IMR-90 (cell line): Measurements from ENCODE around the gene REPIN1. TPM values are rescaled to one million over a fixed set of nuclear protein-coding genes. Genes with fewer than 3 reads are reported as not detected.

ENCODE experiments used
- ATAC-seq: fragments of 200-7000 bp; cut with Tn5 transposase; 2 replicates; pipeline ENCODE4 v1.9.1; 2020; ENCODE audit warnings: low read depth, mild to moderate bottlenecking, moderate library complexity
- BruUV-seq: library from RNA; stranded (reverse); fragments of 400-500 nt; replicated peaks from 2 replicates; lab custom pipeline; 2021; lab: Mats Ljungman, UMichigan
- CTCF ChIA-PET: fragments of 300-600 bp; formaldehyde crosslinking; extraction: SDS; loops from one replicate; lab custom pipeline; 2021; ENCODE audit warnings: antibody characterized with exemption; lab: Yijun Ruan, JAX
- POLR2A ChIA-PET: fragments of 300-600 bp; sonication (Branson Sonifier 250); formaldehyde crosslinking; loops from one replicate; lab custom pipeline; 2022; ENCODE audit warnings: antibody characterized with exemption; ENCODE audit not compliant: unreplicated experiment; lab: Charles Lee
- DNase-seq: peaks from one replicate; pipeline ENCODE4 v3.0.0; 2013
- H2AFZ ChIP-seq: replicated peaks from 2 replicates; pipeline ENCODE3; 2013; ENCODE audit warnings: low read length, mild to moderate bottlenecking; ENCODE audit not compliant: poor library complexity
- H2AK5ac ChIP-seq: 2 replicates; pipeline ENCODE4 v1.6.1; 2013; ENCODE audit warnings: low read depth, low read length, inconsistent platforms
- H2AK9ac ChIP-seq: replicated peaks from 2 replicates; pipeline ENCODE3; 2013; ENCODE audit warnings: mild to moderate bottlenecking, low read depth, low read length, moderate library complexity; ENCODE audit not compliant: poor library complexity
- H2BK120ac ChIP-seq: 2 replicates; pipeline ENCODE4 v1.6.1; 2013; ENCODE audit warnings: low read depth, low read length, inconsistent platforms
- H2BK15ac ChIP-seq: 3 replicates; pipeline ENCODE4 v1.6.1; 2013; ENCODE audit warnings: low read depth, low read length, inconsistent platforms
- H2BK20ac ChIP-seq: 2 replicates; pipeline ENCODE4 v1.6.1; 2013; ENCODE audit warnings: low read depth, mild to moderate bottlenecking, inconsistent platforms, low read length, moderate library complexity
- H2BK5ac ChIP-seq: 2 replicates; pipeline ENCODE4 v1.6.1; 2013; ENCODE audit warnings: mild to moderate bottlenecking, low read depth, low read length, inconsistent platforms; ENCODE audit not compliant: poor library complexity, severe bottlenecking
- H3K14ac ChIP-seq: replicated peaks from 2 replicates; pipeline ENCODE4 v1.6.1; 2013; ENCODE audit warnings: low read depth, low read length, inconsistent platforms
- H3K18ac ChIP-seq: 2 replicates; pipeline ENCODE4 v1.6.1; 2013; ENCODE audit warnings: low read depth, low read length, control low read depth
- H3K23ac ChIP-seq: 2 replicates; pipeline ENCODE4 v1.6.1; 2013; ENCODE audit warnings: low read depth, low read length, inconsistent platforms
- H3K27ac ChIP-seq: 2 replicates; pipeline ENCODE4 v1.5.1; 2013; ENCODE audit warnings: mild to moderate bottlenecking, control low read depth, low read length; ENCODE audit not compliant: insufficient read depth
- H3K27me3 ChIP-seq: 2 replicates; pipeline ENCODE4 v1.6.1; 2013; ENCODE audit warnings: low read length; ENCODE audit not compliant: control insufficient read depth, insufficient read depth
- H3K36me3 ChIP-seq: 2 replicates; pipeline ENCODE4 v1.6.1; 2013; ENCODE audit warnings: low read length, mixed read lengths; ENCODE audit not compliant: control insufficient read depth, insufficient read depth
- H3K4ac ChIP-seq: 2 replicates; pipeline ENCODE4 v1.6.1; 2013; ENCODE audit warnings: low read depth, low read length, inconsistent platforms
- H3K4me1 ChIP-seq: 2 replicates; pipeline ENCODE4 v1.6.1; 2013; ENCODE audit warnings: low read length, mixed read lengths; ENCODE audit not compliant: control insufficient read depth, insufficient read depth
- H3K4me2 ChIP-seq: 2 replicates; pipeline ENCODE4 v1.6.1; 2013; ENCODE audit warnings: low read depth, mild to moderate bottlenecking, control low read depth, low read length, moderate library complexity
- H3K4me3 ChIP-seq: 2 replicates; pipeline ENCODE4 v1.5.1; 2013; ENCODE audit warnings: low read depth, mild to moderate bottlenecking, control low read depth, low read length, moderate library complexity; ENCODE audit not compliant: insufficient read depth
- H3K56ac ChIP-seq: 2 replicates; pipeline ENCODE4 v1.6.1; 2013; ENCODE audit warnings: low read length, inconsistent platforms; ENCODE audit not compliant: insufficient read depth; ENCODE audit errors: extremely low read depth
- H3K79me1 ChIP-seq, 2 experiments: 2 replicates each; pipeline ENCODE4 v1.6.1; 2013; ENCODE audit warnings: low read length in 2 of 2, inconsistent platforms in 1 of 2, low read depth in 1 of 2
- H3K9ac ChIP-seq: 2 replicates; pipeline ENCODE4 v1.6.1; 2013; ENCODE audit warnings: low read depth, low read length, control low read depth
- H3K9me1 ChIP-seq: 2 replicates; pipeline ENCODE4 v1.6.1; 2013; ENCODE audit warnings: low read length, inconsistent platforms; ENCODE audit not compliant: insufficient read depth
- H3K9me3 ChIP-seq: 2 replicates; pipeline ENCODE4 v1.6.1; 2013; ENCODE audit warnings: low read length; ENCODE audit not compliant: control insufficient read depth, insufficient read depth
- H4K20me1 ChIP-seq: 2 replicates; pipeline ENCODE4 v1.6.1; 2013; ENCODE audit warnings: low read length, inconsistent platforms; ENCODE audit not compliant: insufficient read depth
- H4K5ac ChIP-seq: 2 replicates; pipeline ENCODE4 v1.6.1; 2013; ENCODE audit warnings: mild to moderate bottlenecking, low read depth, low read length, control low read depth
- H4K8ac ChIP-seq, 2 experiments: 2 replicates each; pipeline ENCODE4 v1.6.1; 2013; ENCODE audit warnings: low read depth in 2 of 2, low read length in 2 of 2, control low read depth in 1 of 2, inconsistent platforms in 1 of 2
- H4K91ac ChIP-seq: 2 replicates; pipeline ENCODE4 v1.6.1; 2013; ENCODE audit warnings: low read depth, low read length, inconsistent platforms; ENCODE audit not compliant: insufficient read depth
- BHLHE40 ChIP-seq: fragments of 150-350 bp; IDR thresholded peaks from 2 replicates; pipeline ENCODE4 v1.6.1; 2016; ENCODE audit warnings: mild to moderate bottlenecking, low read depth, low read length
- CEBPB ChIP-seq: IDR thresholded peaks from 2 replicates; pipeline ENCODE4 v1.6.1; 2012; ENCODE audit warnings: low read depth, low read length, improper control_type of control experiment
- ELK1 ChIP-seq: fragments of 150-350 bp; IDR thresholded peaks from 2 replicates; pipeline ENCODE4 v1.6.1; 2016; ENCODE audit warnings: low read depth, mild to moderate bottlenecking, low read length, moderate library complexity, borderline replicate concordance
- FOS ChIP-seq: fragments of 150-350 bp; IDR thresholded peaks from 2 replicates; pipeline ENCODE4 v1.6.1; 2016; ENCODE audit warnings: low read depth, low read length
- MAZ ChIP-seq: IDR thresholded peaks from 2 replicates; pipeline ENCODE4 v1.6.1; 2012; ENCODE audit warnings: low read depth, mild to moderate bottlenecking, low read length, improper control_type of control experiment, moderate library complexity, borderline replicate concordance
- RAD21 ChIP-seq: IDR thresholded peaks from 2 replicates; pipeline ENCODE4 v1.6.1; 2012; ENCODE audit warnings: low read length, improper control_type of control experiment
- RFX5 ChIP-seq: IDR thresholded peaks from 2 replicates; pipeline ENCODE4 v1.8.0; 2012; ENCODE audit warnings: low read depth, mild to moderate bottlenecking, low read length, moderate library complexity
- WGBS, 2 experiments: methylation state at CpG; one replicate each; pipeline versions ENCODE4 v1.1.5 to v1.1.7; 2013; ENCODE audit warnings: missing lambda C conversion rate in 2 of 2; ENCODE audit not compliant: insufficient read length in 1 of 2; ENCODE audit errors: extremely low coverage in 2 of 2; 5-methylcytosine and 5-hydroxymethylcytosine counted together
- dilution Hi-C: fragments of 300-500 bp; cut with HindIII; formaldehyde crosslinking; loops from one replicate; pipeline ENCODE4 v1.14.3; 2018; ENCODE audit warnings: low sequenced_read_pairs; ENCODE audit not compliant: unreplicated experiment
- in situ Hi-C: fragments of 300-500 bp; cut with MboI; formaldehyde crosslinking; loops from 3 replicates; pipeline ENCODE4 v1.14.3; 2019; ENCODE audit warnings: low sequenced_read_pairs, inconsistent platforms, mixed read lengths
- intact Hi-C: fragments of 100-400 bp; cut with micrococcal nuclease; formaldehyde crosslinking; loops from 2 replicates; pipeline ENCODE4 v1.10.0; 2022
- polyA plus RNA-seq, 3 experiments: library from polyadenylated mRNA; depleted of rRNA; stranded (reverse); fragments of >200 nt; gene quantifications; 2 replicates each; pipeline ENCODE4 v1.2.3, GENCODE V29; 2012; ENCODE audit warnings: low replicate concordance in 1 of 3
- total RNA-seq: library from RNA; depleted of rRNA; stranded (reverse); fragments of >200 nt; gene quantifications from 2 replicates; pipeline ENCODE4 v1.2.3, GENCODE V29; 2012
- TF ChIP-seq, protein P1 (sequence below): conservative IDR thresholded peaks from 2 replicates; pipeline ENCODE4 v1.5.1; 2012; ENCODE audit warnings: mild to moderate bottlenecking, low read depth, low read length, improper control_type of control experiment

The REPIN1 gene
- total and polyA plus RNA-seq, 2 of the 4 experiments (the other 2 are of a cell fraction): 19.4 to 50.6 TPM

- H4K5ac ChIP-seq: no peak overlapping the region
- ATAC-seq (no peak), DNase-seq (no peak)
- no TSS peak for BruUV-seq
- H2BK15ac ChIP-seq: no peak overlapping the region
- no peaks in the 10 kb centered on the region; the same call in 1 of the 2 replicates for H3K36me3 ChIP-seq
- no peak overlapping the region for H3K4me3 ChIP-seq
- H3K18ac ChIP-seq: no peak overlapping the region
- ChIA-PET POLR2A (no interaction called here), CTCF (interaction anchor here (0.5 kb wide), 1 partner anchor 56 kb away, joined by 3 read pairs; no protein-coding TSS in a partner anchor)
- no peak overlapping the region for H4K91ac ChIP-seq
- dilution Hi-C loops (no loop called here), intact Hi-C loops (no loop called here), in situ Hi-C loops (loop anchor here (25.0 kb wide), 2 partner anchors 550 to 575 kb away; partner anchors contain the start of genes ATP6V0E2, KCNH2 and NOS3)
- no peak overlapping the region for H3K4ac ChIP-seq
- no peak overlapping the region for H3K56ac ChIP-seq
- no peak overlapping the region for H2AK9ac ChIP-seq
- no peak overlapping the region for H2AFZ ChIP-seq
- H2BK5ac ChIP-seq: no peak overlapping the region
- peaks cover 3% of the 10 kb centered on the region for H3K9me1 ChIP-seq
- H3K79me1 ChIP-seq: peaks cover 0 to 3% of the 10 kb centered on the region in 2 experiments; a peak in 2 of 4 replicates
- peaks cover 2% of the 10 kb centered on the region; the same call in 1 of the 2 replicates for H3K4me1 ChIP-seq
- no peak overlapping the region for H2BK120ac ChIP-seq
- TF ChIP-seq RFX5: no peak
- TF ChIP-seq MAZ: no peak
- no peak for TF ChIP-seq BHLHE40
- TF ChIP-seq FOS: no peak
- TF ChIP-seq, protein P1, sequence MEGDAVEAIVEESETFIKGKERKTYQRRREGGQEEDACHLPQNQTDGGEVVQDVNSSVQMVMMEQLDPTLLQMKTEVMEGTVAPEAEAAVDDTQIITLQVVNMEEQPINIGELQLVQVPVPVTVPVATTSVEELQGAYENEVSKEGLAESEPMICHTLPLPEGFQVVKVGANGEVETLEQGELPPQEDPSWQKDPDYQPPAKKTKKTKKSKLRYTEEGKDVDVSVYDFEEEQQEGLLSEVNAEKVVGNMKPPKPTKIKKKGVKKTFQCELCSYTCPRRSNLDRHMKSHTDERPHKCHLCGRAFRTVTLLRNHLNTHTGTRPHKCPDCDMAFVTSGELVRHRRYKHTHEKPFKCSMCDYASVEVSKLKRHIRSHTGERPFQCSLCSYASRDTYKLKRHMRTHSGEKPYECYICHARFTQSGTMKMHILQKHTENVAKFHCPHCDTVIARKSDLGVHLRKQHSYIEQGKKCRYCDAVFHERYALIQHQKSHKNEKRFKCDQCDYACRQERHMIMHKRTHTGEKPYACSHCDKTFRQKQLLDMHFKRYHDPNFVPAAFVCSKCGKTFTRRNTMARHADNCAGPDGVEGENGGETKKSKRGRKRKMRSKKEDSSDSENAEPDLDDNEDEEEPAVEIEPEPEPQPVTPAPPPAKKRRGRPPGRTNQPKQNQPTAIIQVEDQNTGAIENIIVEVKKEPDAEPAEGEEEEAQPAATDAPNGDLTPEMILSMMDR: no peak
- no peak for TF ChIP-seq RAD21
- TF ChIP-seq CEBPB: no peak
- no peak for TF ChIP-seq ELK1
- H3K27ac ChIP-seq: no peak overlapping the region
- no peak overlapping the region for H4K8ac ChIP-seq
- H3K14ac ChIP-seq: no peak overlapping the region
- no peak overlapping the region for H3K9ac ChIP-seq
- no peak overlapping the region for H3K4me2 ChIP-seq
- no CpG with 5 or more reads among the region's 11 CpGs for WGBS, 2 experiments
- H3K27me3 ChIP-seq: no peaks in the 10 kb centered on the region
- no peaks in the 10 kb centered on the region for H3K9me3 ChIP-seq
- no peak overlapping the region for H2BK20ac ChIP-seq
- H4K20me1 ChIP-seq: no peaks in the 10 kb centered on the region; the same call in 1 of the 2 replicates
- H3K23ac ChIP-seq: no peak overlapping the region
- H2AK5ac ChIP-seq: no peak overlapping the region
These were observed 43.4 kb downstream of the REPIN1 start for GRCh38 chr7:150412016-150412415.
